Measurements from ENCODE around the gene POLR1B.

The POLR1B gene

GRCh38 chr2:112583497-112584133 is 41.4 kb downstream of the POLR1B start:
- Histone ChIP-seq H3K79me2 (ENCODE audit: insufficient read depth, low read length) (no peaks in the 10 kb centered on the region), H3K9ac (ENCODE audit: low read depth, low read length, poor library complexity, severe bottlenecking) (no peak overlapping the region), H2AFZ (ENCODE audit: low read length) (no peak overlapping the region), H3K27me3 (ENCODE audit: insufficient read depth, low read length, poor library complexity, severe bottlenecking) (no peaks in the 10 kb centered on the region), H3K36me3 (ENCODE audit: insufficient read depth, low read length) (no peaks in the 10 kb centered on the region), H3K4me3 (ENCODE audit: low read length, poor library complexity, severe bottlenecking) (no peak overlapping the region), H3K9me3 (ENCODE audit: insufficient read depth, low read depth, low read length) (no peaks in the 10 kb centered on the region), H3F3A (ENCODE audit: low read depth) (no peaks in the 10 kb centered on the region), H3K4me2 (ENCODE audit: low read depth, low read length, poor library complexity, severe bottlenecking) (no peak overlapping the region), H4K20me1 (ENCODE audit: insufficient read depth, low read length, poor library complexity, severe bottlenecking) (no peaks in the 10 kb centered on the region), H3K9me2 (replicated peaks; ENCODE audit: low read depth, low read length) (no peaks in the 10 kb centered on the region), H3K4me1 (ENCODE audit: insufficient read depth, low read length, poor library complexity, severe bottlenecking) (no peaks in the 10 kb centered on the region)
- TF ChIP-seq EZH2phosphoT487 (IDR thresholded peaks at IDR 0.05; ENCODE audit: borderline replicate concordance) (no peak), CTCF (conservative IDR thresholded peaks at IDR 0.05; ENCODE audit: low read length) (no peak)

DNA sequence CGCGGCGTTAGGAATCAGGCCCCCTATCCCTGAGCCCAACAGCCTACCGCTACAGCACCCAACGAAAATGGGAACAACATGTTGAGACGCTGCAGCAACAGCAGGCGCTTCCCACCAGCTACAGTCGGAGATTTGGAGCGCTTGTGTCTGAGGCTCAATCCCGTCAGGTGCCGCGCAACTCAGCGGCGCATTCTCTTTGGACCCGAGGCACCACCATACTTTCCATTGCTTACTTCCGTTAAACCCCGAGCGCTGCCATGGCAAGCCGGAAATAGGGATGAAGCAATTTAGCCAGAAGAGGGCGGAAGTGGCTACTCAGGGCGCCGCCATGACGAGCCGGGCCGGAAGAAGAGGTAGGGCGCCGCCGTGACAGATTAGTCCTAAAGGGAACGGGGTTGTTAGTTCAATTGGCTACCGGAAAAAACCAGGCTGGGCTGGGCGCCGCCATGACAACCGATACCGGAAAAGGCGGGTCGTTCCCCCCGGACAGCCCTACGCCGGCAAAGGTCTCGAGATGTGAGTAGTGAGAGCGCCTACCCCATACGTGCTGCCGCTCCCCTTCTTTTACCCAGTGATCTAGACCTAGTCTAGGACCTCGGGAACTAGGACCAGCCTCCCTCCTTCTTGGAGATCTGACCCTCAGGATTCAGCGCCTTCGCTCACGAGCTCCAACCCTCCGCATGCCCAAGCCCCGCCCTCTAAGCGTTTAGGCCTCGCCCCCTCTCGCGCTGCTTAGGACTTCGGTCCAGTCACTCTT is 42.0 kb downstream of the POLR1B start, which contains the start of gene CHCHD5:
TSS of gene CHCHD5 (plus strand) at position 476 of the 757 bp plus-strand sequence. CDS start at position 515, 39 bp downstream.
- H3K9me2 ChIP-seq (replicated peaks; ENCODE audit: low read depth, low read length), result no peaks in the 10 kb centered on the region
- no peaks in the 10 kb centered on the region for H4K20me1 ChIP-seq (ENCODE audit: insufficient read depth, low read length, poor library complexity, severe bottlenecking)
- H2AFZ ChIP-seq (ENCODE audit: low read length), result no peak within 1 kb of the TSS
- no peaks in the 10 kb centered on the region for H3K79me2 ChIP-seq (ENCODE audit: insufficient read depth, low read length)
- no peaks in the 10 kb centered on the region for H3K36me3 ChIP-seq (ENCODE audit: insufficient read depth, low read length)
- H3K4me1 ChIP-seq (ENCODE audit: insufficient read depth, low read length, poor library complexity, severe bottlenecking), result no peaks in the 10 kb centered on the region
- H3K4me2 ChIP-seq (ENCODE audit: low read depth, low read length, poor library complexity, severe bottlenecking), result no peak within 1 kb of the TSS
- H3K4me3 ChIP-seq (ENCODE audit: low read length, poor library complexity, severe bottlenecking), result no peak within 1 kb of the TSS
- H3K27me3 ChIP-seq (ENCODE audit: insufficient read depth, low read length, poor library complexity, severe bottlenecking), result no peaks in the 10 kb centered on the region
- no peaks in the 10 kb centered on the region for H3K9me3 ChIP-seq (ENCODE audit: insufficient read depth, low read depth, low read length)
- no peaks in the 10 kb centered on the region for H3F3A ChIP-seq (ENCODE audit: low read depth)
- H3K9ac ChIP-seq (ENCODE audit: low read depth, low read length, poor library complexity, severe bottlenecking), result no peak within 1 kb of the TSS
- TF ChIP-seq EZH2phosphoT487 (IDR thresholded peaks at IDR 0.05; ENCODE audit: borderline replicate concordance) (no peak), CTCF (conservative IDR thresholded peaks at IDR 0.05; ENCODE audit: low read length) (no peak)

- no peaks in the 10 kb centered on the region for H3K27me3 ChIP-seq (ENCODE audit: insufficient read depth, low read length, poor library complexity, severe bottlenecking)
- no peaks in the 10 kb centered on the region for H3K9me2 ChIP-seq (replicated peaks; ENCODE audit: low read depth, low read length)
- no peaks in the 10 kb centered on the region for H3K4me1 ChIP-seq (ENCODE audit: insufficient read depth, low read length, poor library complexity, severe bottlenecking)
- H3K9ac ChIP-seq (ENCODE audit: low read depth, low read length, poor library complexity, severe bottlenecking), result no peak overlapping the region
- H2AFZ ChIP-seq (ENCODE audit: low read length), result no peak overlapping the region
- H3K9me3 ChIP-seq (ENCODE audit: insufficient read depth, low read depth, low read length), result no peaks in the 10 kb centered on the region
- no peaks in the 10 kb centered on the region for H3F3A ChIP-seq (ENCODE audit: low read depth)
- H3K36me3 ChIP-seq (ENCODE audit: insufficient read depth, low read length), result no peaks in the 10 kb centered on the region
- no peak overlapping the region for H3K4me3 ChIP-seq (ENCODE audit: low read length, poor library complexity, severe bottlenecking)
- H4K20me1 ChIP-seq (ENCODE audit: insufficient read depth, low read length, poor library complexity, severe bottlenecking), result no peaks in the 10 kb centered on the region
- no peak overlapping the region for H3K4me2 ChIP-seq (ENCODE audit: low read depth, low read length, poor library complexity, severe bottlenecking)
- TF ChIP-seq CTCF (conservative IDR thresholded peaks at IDR 0.05; ENCODE audit: low read length) (no peak), EZH2phosphoT487 (IDR thresholded peaks at IDR 0.05; ENCODE audit: borderline replicate concordance) (no peak)
- H3K79me2 ChIP-seq (ENCODE audit: insufficient read depth, low read length), result no peaks in the 10 kb centered on the region
Observed at GRCh38 chr2:112584891-112585250, 42.6 kb downstream of the POLR1B start.

All from Loucy (cell line).